HCT116 (cell line): ENCODE results near the gene CFAP45. TPM values are rescaled to one million over a fixed set of nuclear protein-coding genes. Genes with fewer than 3 reads are reported as not detected.

Source experiments
- ATAC-seq: fragments of 200-7000 bp; cut with Tn5 transposase; 2 replicates; pipeline ENCODE4 v1.9.1; 2020; ENCODE audit warnings: mild to moderate bottlenecking, moderate library complexity
- BruUV-seq: library from RNA; stranded (reverse); fragments of 400-500 nt; replicated peaks from 2 replicates; lab custom pipeline; 2021; lab: Mats Ljungman, UMichigan
- CTCF ChIA-PET: fragments of 300-600 bp; sonication (Branson Sonifier 250); formaldehyde crosslinking; loops from one replicate; lab custom pipeline; 2021; ENCODE audit warnings: antibody characterized with exemption; lab: Charles Lee
- POLR2A ChIA-PET: fragments of 300-600, 350-600 bp; sonication (Branson Sonifier 250); formaldehyde crosslinking; loops from one replicate; lab custom pipeline; 2021; ENCODE audit warnings: antibody characterized with exemption; lab: Charles Lee
- RAD21 ChIA-PET, 2 experiments: fragments of 300-600 bp; sonication (Branson Sonifier 250); formaldehyde crosslinking; loops; one replicate each; lab custom pipeline; 2023; ENCODE audit warnings: low total read pairs in 2 of 2; ENCODE audit not compliant: uncharacterized antibody in 2 of 2, unreplicated experiment in 2 of 2, low non-redundant PET in 1 of 2; lab: Charles Lee
- DNase-seq: peaks from one replicate; pipeline ENCODE4 v3.0.0-alpha.2; 2010; ENCODE audit warnings: low read depth, low spot score
- H2AFZ ChIP-seq: fragments of 200-600 bp; shearing (Covaris generic), sonication (generic); 2 replicates; pipeline ENCODE4 v1.6.1; 2017; ENCODE audit warnings: low read depth, mixed run types, mixed read lengths, antibody characterized with exemption, low read length; ENCODE audit not compliant: poor library complexity, severe bottlenecking
- H3K27ac ChIP-seq: 2 replicates; pipeline ENCODE4 v1.5.1; 2012; ENCODE audit warnings: low read depth, low read length
- H3K27me3 ChIP-seq: fragments of 200-600 bp; sonication (generic); 2 replicates; pipeline ENCODE4 v1.6.1; 2016; ENCODE audit warnings: mixed run types, low read length, mixed read lengths; ENCODE audit not compliant: insufficient read depth
- H3K36me3 ChIP-seq, 2 experiments: fragments of 200-500 bp in 1 of 2; fragments of 200-600 bp in 1 of 2; sonication (Bioruptor generic) in 1 of 2; sonication (generic) in 1 of 2; 2 replicates each; pipeline versions ENCODE4 v1.5.1 to v1.6.1; 2014 to 2016; ENCODE audit warnings: low read length in 2 of 2, inconsistent platforms in 1 of 2, mixed read lengths in 1 of 2, mixed run types in 1 of 2; ENCODE audit not compliant: insufficient read depth in 2 of 2, control insufficient read depth in 1 of 2
- H3K4me1 ChIP-seq, 2 experiments: fragments of 200-600 bp in 1 of 2; sonication (generic) in 1 of 2; 2 replicates each; pipeline versions ENCODE4 v1.5.1 to v1.6.1; 2012 to 2017; ENCODE audit warnings: low read length in 2 of 2, inconsistent platforms in 1 of 2, mild to moderate bottlenecking in 1 of 2, mixed read lengths in 1 of 2, mixed run types in 1 of 2, moderate library complexity in 1 of 2; ENCODE audit not compliant: insufficient read depth in 2 of 2, control insufficient read depth in 1 of 2
- H3K4me2 ChIP-seq: fragments of 200-600 bp; sonication (generic); 2 replicates; pipeline ENCODE4 v1.6.1; 2017; ENCODE audit warnings: mixed run types, low read length, mixed read lengths
- H3K4me3 ChIP-seq, 2 experiments: fragments of 200-600 bp in 1 of 2; sonication (generic) in 1 of 2; replicated peaks in 1 of 2; 2 replicates each; pipeline ENCODE4 v1.5.1; 2011 to 2016; ENCODE audit warnings: low read length in 2 of 2, control low read depth in 1 of 2, low read depth in 1 of 2, mild to moderate bottlenecking in 1 of 2, mixed read lengths in 1 of 2, mixed run types in 1 of 2
- H3K79me2 ChIP-seq: fragments of 200-600 bp; sonication (generic); 2 replicates; pipeline ENCODE4 v1.6.1; 2017; ENCODE audit warnings: mild to moderate bottlenecking, mixed run types, low read length, moderate library complexity, mixed read lengths; ENCODE audit not compliant: insufficient read depth
- H3K9ac ChIP-seq: fragments of 200-600 bp; sonication (generic); 2 replicates; pipeline ENCODE4 v1.6.1; 2016; ENCODE audit warnings: low read length, mixed read lengths
- H3K9me2 ChIP-seq: fragments of 200-600 bp; sonication (generic), shearing (Covaris generic); 2 replicates; pipeline ENCODE4 v1.6.1; 2017; ENCODE audit warnings: mixed run types, mild to moderate bottlenecking, moderate library complexity; ENCODE audit not compliant: insufficient read depth
- H3K9me3 ChIP-seq, 2 experiments: fragments of 200-500 bp in 1 of 2; fragments of 200-600 bp in 1 of 2; sonication (Bioruptor generic) in 1 of 2; sonication (generic) in 1 of 2; 2 replicates each; pipeline ENCODE4 v1.6.1; 2014 to 2017; ENCODE audit warnings: low read length in 2 of 2, mixed read lengths in 2 of 2, inconsistent platforms in 1 of 2, low read depth in 1 of 2, mild to moderate bottlenecking in 1 of 2, mixed run types in 1 of 2, moderate library complexity in 1 of 2; ENCODE audit not compliant: control insufficient read depth in 1 of 2, insufficient read depth in 1 of 2
- H4K20me1 ChIP-seq: fragments of 200-600 bp; sonication (generic), shearing (Covaris generic); 2 replicates; pipeline ENCODE4 v1.6.1; 2017; ENCODE audit warnings: mixed run types, mild to moderate bottlenecking, moderate library complexity; ENCODE audit not compliant: insufficient read depth
- CBX3 ChIP-seq: IDR thresholded peaks from 2 replicates; pipeline ENCODE4 v1.6.1; 2012; ENCODE audit warnings: low read depth
- EGR1 ChIP-seq: IDR thresholded peaks from 2 replicates; pipeline ENCODE4 v1.6.1; 2012; ENCODE audit warnings: low read depth
- ELF1 ChIP-seq: IDR thresholded peaks from 2 replicates; pipeline ENCODE4 v1.6.1; 2012; ENCODE audit warnings: low read depth, borderline replicate concordance
- EZH2phosphoT487 ChIP-seq: fragments of 200-600 bp; IDR thresholded peaks from 2 replicates; pipeline ENCODE4 v1.6.1; 2018; ENCODE audit warnings: antibody characterized with exemption, borderline replicate concordance
- MAX ChIP-seq: IDR thresholded peaks from 2 replicates; pipeline ENCODE4 v1.6.1; 2012
- POLR2AphosphoS5 ChIP-seq: IDR thresholded peaks from 2 replicates; pipeline ENCODE4 v1.6.1; 2011; ENCODE audit warnings: mild to moderate bottlenecking, low read depth, low read length, moderate library complexity
- RAD21 ChIP-seq: IDR thresholded peaks from 2 replicates; pipeline ENCODE4 v1.6.1; 2012; ENCODE audit warnings: low read depth, mild to moderate bottlenecking
- SIN3A ChIP-seq: IDR thresholded peaks from 2 replicates; pipeline ENCODE4 v1.6.1; 2012; ENCODE audit warnings: low read depth
- SRF ChIP-seq: IDR thresholded peaks from 2 replicates; pipeline ENCODE4 v1.6.1; 2012; ENCODE audit warnings: low read depth
- YY1 ChIP-seq: IDR thresholded peaks from 2 replicates; pipeline ENCODE4 v1.6.1; 2011; ENCODE audit warnings: low read length, low read depth, moderate library complexity, mild to moderate bottlenecking; ENCODE audit not compliant: insufficient replicate concordance; ENCODE audit errors: extremely low read depth
- ZFX ChIP-seq: fragments of 450-650 bp; IDR thresholded peaks from 2 replicates; pipeline ENCODE4 v1.6.1; 2017
- ZNF274 ChIP-seq: fragments of 200-500 bp; sonication (Bioruptor generic); IDR thresholded peaks from 2 replicates; pipeline ENCODE4 v1.6.1; 2014; ENCODE audit warnings: mild to moderate bottlenecking, low read depth, low read length, inconsistent platforms
- intact Hi-C: fragments of 100-400 bp; cut with micrococcal nuclease; formaldehyde crosslinking; loops from 2 replicates; pipeline ENCODE4 v1.10.0; 2022
- total RNA-seq: library from RNA; stranded (reverse); gene quantifications from one replicate; pipeline ENCODE4 v1.2.1, GENCODE V29; 2021; ENCODE audit not compliant: unreplicated experiment
- TF ChIP-seq, protein P1 (sequence below): IDR thresholded peaks from 2 replicates; pipeline ENCODE4 v1.6.1; 2011; ENCODE audit warnings: mild to moderate bottlenecking, low read length, moderate library complexity; ENCODE audit not compliant: insufficient replicate concordance; ENCODE audit errors: extremely low read depth
- TF ChIP-seq, protein P2 (sequence below): IDR thresholded peaks from 2 replicates; pipeline ENCODE4 v1.6.1; 2012
- TF ChIP-seq, protein P3 (sequence below): IDR thresholded peaks from 2 replicates; pipeline ENCODE4 v1.6.1; 2012; ENCODE audit warnings: low read depth

CFAP45 gene
- total RNA-seq, 1 experiment from 2014 or later, result 0.59 TPM

DNA sequence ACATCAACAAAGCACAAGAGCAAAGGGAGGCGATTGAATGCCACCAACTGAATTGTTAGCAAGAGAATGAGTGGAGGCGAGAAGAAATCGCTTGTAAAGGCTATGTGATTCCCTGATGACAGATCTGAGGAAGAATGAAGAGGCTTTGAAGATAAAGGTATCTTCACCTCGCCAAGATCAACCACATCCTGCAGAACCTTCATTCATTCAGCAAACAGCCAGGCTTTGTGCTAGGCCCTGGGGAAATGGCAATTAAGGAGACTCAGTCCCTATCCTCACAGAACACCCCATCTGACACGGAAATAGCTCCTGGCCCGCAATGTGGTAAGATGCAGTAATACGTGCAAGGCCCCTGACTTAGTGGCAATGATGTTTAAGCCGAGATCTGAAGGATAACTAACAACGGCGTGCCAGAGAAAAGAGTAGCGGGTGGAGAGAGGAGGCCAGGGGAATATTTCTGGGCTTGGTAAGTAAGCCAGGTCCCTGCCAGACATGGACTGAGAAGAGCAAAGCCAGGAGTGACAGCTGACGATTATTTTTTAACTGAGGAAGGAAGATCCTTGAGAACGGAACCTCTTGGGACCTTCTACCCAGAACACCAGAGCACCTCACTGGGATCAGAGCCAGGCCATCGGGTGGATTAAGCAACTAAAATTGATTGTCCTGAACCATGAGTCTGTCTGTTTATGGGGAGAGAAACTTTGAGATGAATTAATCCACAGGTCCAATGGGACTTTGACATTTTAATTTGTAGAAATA is 32.9 kb downstream of the CFAP45 start (continued):
- TF ChIP-seq, protein P1, sequence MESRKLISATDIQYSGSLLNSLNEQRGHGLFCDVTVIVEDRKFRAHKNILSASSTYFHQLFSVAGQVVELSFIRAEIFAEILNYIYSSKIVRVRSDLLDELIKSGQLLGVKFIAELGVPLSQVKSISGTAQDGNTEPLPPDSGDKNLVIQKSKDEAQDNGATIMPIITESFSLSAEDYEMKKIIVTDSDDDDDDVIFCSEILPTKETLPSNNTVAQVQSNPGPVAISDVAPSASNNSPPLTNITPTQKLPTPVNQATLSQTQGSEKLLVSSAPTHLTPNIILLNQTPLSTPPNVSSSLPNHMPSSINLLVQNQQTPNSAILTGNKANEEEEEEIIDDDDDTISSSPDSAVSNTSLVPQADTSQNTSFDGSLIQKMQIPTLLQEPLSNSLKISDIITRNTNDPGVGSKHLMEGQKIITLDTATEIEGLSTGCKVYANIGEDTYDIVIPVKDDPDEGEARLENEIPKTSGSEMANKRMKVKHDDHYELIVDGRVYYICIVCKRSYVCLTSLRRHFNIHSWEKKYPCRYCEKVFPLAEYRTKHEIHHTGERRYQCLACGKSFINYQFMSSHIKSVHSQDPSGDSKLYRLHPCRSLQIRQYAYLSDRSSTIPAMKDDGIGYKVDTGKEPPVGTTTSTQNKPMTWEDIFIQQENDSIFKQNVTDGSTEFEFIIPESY, result no peak
- TF ChIP-seq EZH2phosphoT487 (no peak), YY1 (no peak), SIN3A (no peak), RAD21 (no peak)

GRCh38 chr1:159866066-159866465 is 33.9 kb downstream of the CFAP45 start:
- BruUV-seq, result no TSS peak
- Histone ChIP-seq H3K9ac (no peak overlapping the region), H3K27ac (no peak overlapping the region), H3K4me1 (peaks cover 29 to 47% of the 10 kb centered on the region in 2 experiments), H3K27me3 (no peaks in the 10 kb centered on the region; the same call in 1 of the 2 replicates), H4K20me1 (no peaks in the 10 kb centered on the region), H3K9me2 (no peaks in the 10 kb centered on the region), H3K4me2 (no peak overlapping the region), H3K9me3 (no peaks in the 10 kb centered on the region), H3K4me3 (no peak overlapping the region), H3K79me2 (no peaks in the 10 kb centered on the region), H3K36me3 (no peaks in the 10 kb centered on the region), H2AFZ (no peak overlapping the region)
- no peak for DNase-seq
- no peak for TF ChIP-seq EZH2phosphoT487
- no peak for TF ChIP-seq ELF1
- no peak for TF ChIP-seq POLR2AphosphoS5
- TF ChIP-seq, protein P2, sequence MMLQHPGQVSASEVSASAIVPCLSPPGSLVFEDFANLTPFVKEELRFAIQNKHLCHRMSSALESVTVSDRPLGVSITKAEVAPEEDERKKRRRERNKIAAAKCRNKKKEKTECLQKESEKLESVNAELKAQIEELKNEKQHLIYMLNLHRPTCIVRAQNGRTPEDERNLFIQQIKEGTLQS, result no peak
- no peak for TF ChIP-seq RAD21
- no peak for TF ChIP-seq ZFX
- TF ChIP-seq EGR1, result no peak
- TF ChIP-seq ZNF274, result no peak
- no peak for TF ChIP-seq MAX
- TF ChIP-seq CBX3, result no peak
- TF ChIP-seq, protein P3, sequence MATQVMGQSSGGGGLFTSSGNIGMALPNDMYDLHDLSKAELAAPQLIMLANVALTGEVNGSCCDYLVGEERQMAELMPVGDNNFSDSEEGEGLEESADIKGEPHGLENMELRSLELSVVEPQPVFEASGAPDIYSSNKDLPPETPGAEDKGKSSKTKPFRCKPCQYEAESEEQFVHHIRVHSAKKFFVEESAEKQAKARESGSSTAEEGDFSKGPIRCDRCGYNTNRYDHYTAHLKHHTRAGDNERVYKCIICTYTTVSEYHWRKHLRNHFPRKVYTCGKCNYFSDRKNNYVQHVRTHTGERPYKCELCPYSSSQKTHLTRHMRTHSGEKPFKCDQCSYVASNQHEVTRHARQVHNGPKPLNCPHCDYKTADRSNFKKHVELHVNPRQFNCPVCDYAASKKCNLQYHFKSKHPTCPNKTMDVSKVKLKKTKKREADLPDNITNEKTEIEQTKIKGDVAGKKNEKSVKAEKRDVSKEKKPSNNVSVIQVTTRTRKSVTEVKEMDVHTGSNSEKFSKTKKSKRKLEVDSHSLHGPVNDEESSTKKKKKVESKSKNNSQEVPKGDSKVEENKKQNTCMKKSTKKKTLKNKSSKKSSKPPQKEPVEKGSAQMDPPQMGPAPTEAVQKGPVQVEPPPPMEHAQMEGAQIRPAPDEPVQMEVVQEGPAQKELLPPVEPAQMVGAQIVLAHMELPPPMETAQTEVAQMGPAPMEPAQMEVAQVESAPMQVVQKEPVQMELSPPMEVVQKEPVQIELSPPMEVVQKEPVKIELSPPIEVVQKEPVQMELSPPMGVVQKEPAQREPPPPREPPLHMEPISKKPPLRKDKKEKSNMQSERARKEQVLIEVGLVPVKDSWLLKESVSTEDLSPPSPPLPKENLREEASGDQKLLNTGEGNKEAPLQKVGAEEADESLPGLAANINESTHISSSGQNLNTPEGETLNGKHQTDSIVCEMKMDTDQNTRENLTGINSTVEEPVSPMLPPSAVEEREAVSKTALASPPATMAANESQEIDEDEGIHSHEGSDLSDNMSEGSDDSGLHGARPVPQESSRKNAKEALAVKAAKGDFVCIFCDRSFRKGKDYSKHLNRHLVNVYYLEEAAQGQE, result no peak
- no peak for TF ChIP-seq SRF
- RAD21 ChIA-PET, result no interaction called here
- intact Hi-C loops, result no loop called here
- no peak for ATAC-seq
- POLR2A ChIA-PET, result interaction anchor here (0.8 kb wide), 1 partner anchor 13 kb away, joined by 3 read pairs; no protein-coding TSS in a partner anchor
- CTCF ChIA-PET, result interaction anchor here (1.0 kb wide), 1 partner anchor 25 kb away, joined by 3 read pairs; no protein-coding TSS in a partner anchor
